Measurements from ENCODE around the gene TARS2.

TARS2 gene

GRCh38 chr1:150536836-150537731, 49.9 kb downstream of the TARS2 start:
- Mint-ChIP-seq H3K27me3 (peaks cover 0 to 8% of the 10 kb centered on the region in 2 donors), H3K27ac (no peak overlapping the region), H3K4me3 (no peak overlapping the region), H3K9me3 (no peaks in the 10 kb centered on the region), H3K36me3 (no peaks in the 10 kb centered on the region), H3K4me1 (peaks cover 4 to 8% of the 10 kb centered on the region in 2 donors)
- ATAC-seq (replicated peaks) (no peak), DNase-seq (no peak)

- Mint-ChIP-seq H3K4me1 (no peaks in the 10 kb centered on the region), H3K27ac (no peak overlapping the region), H3K9me3 (no peaks in the 10 kb centered on the region), H3K4me3 (no peak overlapping the region), H3K36me3 (no peaks in the 10 kb centered on the region), H3K27me3 (peaks cover 0 to 8% of the 10 kb centered on the region in 2 donors)
- DNase-seq (no peak), ATAC-seq (replicated peaks) (no peak)
Measured at GRCh38 chr1:150537732-150538684, 50.8 kb downstream of the TARS2 start.

GRCh38 chr1:150543500-150544143, 56.4 kb downstream of the TARS2 start:
- H3K36me3 Mint-ChIP-seq, result no peaks in the 10 kb centered on the region
- ATAC-seq (replicated peaks) (no peak), DNase-seq (no peak)
- peaks cover 0 to 17% of the 10 kb centered on the region in 2 donors for H3K27me3 Mint-ChIP-seq
- peaks cover 7 to 9% of the 10 kb centered on the region in 2 donors for H3K4me1 Mint-ChIP-seq
- H3K9me3 Mint-ChIP-seq, result no peaks in the 10 kb centered on the region
- H3K4me3 Mint-ChIP-seq, result no peak overlapping the region
- no peak overlapping the region for H3K27ac Mint-ChIP-seq

- no peak for DNase-seq
- no peak overlapping the region for H3K27ac Mint-ChIP-seq
- no peak overlapping the region for H3K4me3 Mint-ChIP-seq
- peaks cover 7 to 9% of the 10 kb centered on the region in 2 donors for H3K4me1 Mint-ChIP-seq
- H3K36me3 Mint-ChIP-seq, result no peaks in the 10 kb centered on the region
- peaks cover 0 to 17% of the 10 kb centered on the region in 2 donors for H3K27me3 Mint-ChIP-seq
- no peaks in the 10 kb centered on the region for H3K9me3 Mint-ChIP-seq
- no peak for ATAC-seq (replicated peaks)
Measured at GRCh38 chr1:150544204-150544603, 57.0 kb downstream of the TARS2 start.

- ATAC-seq (replicated peaks) (peak; percentile 50 to 59), DNase-seq (no peak)
- H3K4me3 Mint-ChIP-seq, result peak overlapping the region; percentile 44 to 71
- H3K27ac Mint-ChIP-seq, result peak overlapping the region; percentile 75
- H3K9me3 Mint-ChIP-seq, result no peaks in the 10 kb centered on the region
- H3K4me1 Mint-ChIP-seq, result peaks cover 16 to 20% of the 10 kb centered on the region in 2 donors
- peaks cover 5 to 24% of the 10 kb centered on the region in 2 donors for H3K27me3 Mint-ChIP-seq
- no peaks in the 10 kb centered on the region for H3K36me3 Mint-ChIP-seq
Measured at GRCh38 chr1:150545486-150546032, 58.3 kb downstream of the TARS2 start.

- Mint-ChIP-seq H3K27me3 (peaks cover 5 to 24% of the 10 kb centered on the region in 2 donors), H3K9me3 (no peaks in the 10 kb centered on the region), H3K27ac (no peak overlapping the region), H3K36me3 (no peaks in the 10 kb centered on the region), H3K4me1 (peaks cover 19 to 28% of the 10 kb centered on the region in 2 donors), H3K4me3 (no peak overlapping the region)
- no peak for DNase-seq
- no peak for ATAC-seq (replicated peaks)
Measured at GRCh38 chr1:150546294-150546937, 59.2 kb downstream of the TARS2 start.

- Mint-ChIP-seq H3K9me3 (no peaks in the 10 kb centered on the region), H3K27ac (no peak overlapping the region), H3K27me3 (peaks cover 5 to 24% of the 10 kb centered on the region in 2 donors), H3K36me3 (no peaks in the 10 kb centered on the region), H3K4me3 (peak overlapping the region; percentile 70 to 83), H3K4me1 (peaks cover 29 to 47% of the 10 kb centered on the region in 2 donors)
- DNase-seq, result no peak
- ATAC-seq (replicated peaks), result no peak
Measured at GRCh38 chr1:150548324-150548631, 61.1 kb downstream of the TARS2 start.

GRCh38 chr1:150548632-150549495, 61.6 kb downstream of the TARS2 start, which contains the start of gene ADAMTSL4:
Gene ADAMTSL4 (plus strand): TSS chr1:150549408. CDS start chr1:150552289, 2,881 bp downstream.
- H3K9me3 Mint-ChIP-seq, result no peaks in the 10 kb centered on the region
- peak within 1 kb of the TSS; percentile 79 for H3K27ac Mint-ChIP-seq
- DNase-seq (peak; percentile 37), ATAC-seq (replicated peaks) (peak; percentile 77 to 79)
- no peaks in the 10 kb centered on the region for H3K36me3 Mint-ChIP-seq
- H3K4me1 Mint-ChIP-seq, result peaks cover 29 to 49% of the 10 kb centered on the region in 2 donors
- H3K27me3 Mint-ChIP-seq, result peaks cover 5 to 24% of the 10 kb centered on the region in 2 donors
- H3K4me3 Mint-ChIP-seq, result peak within 1 kb of the TSS; percentile 80 to 83

GRCh38 chr1:150549496-150550221, 62.4 kb downstream of the TARS2 start:
- H3K4me3 Mint-ChIP-seq, result peak overlapping the region; percentile 80 to 83
- no peaks in the 10 kb centered on the region for H3K9me3 Mint-ChIP-seq
- H3K27me3 Mint-ChIP-seq, result peaks cover 5 to 24% of the 10 kb centered on the region in 2 donors
- H3K4me1 Mint-ChIP-seq, result peaks cover 29 to 49% of the 10 kb centered on the region in 2 donors
- no peak for ATAC-seq (replicated peaks)
- DNase-seq, result no peak
- H3K36me3 Mint-ChIP-seq, result peaks cover 0 to 3% of the 10 kb centered on the region in 2 donors
- H3K27ac Mint-ChIP-seq, result peak overlapping the region; percentile 79

GRCh38 chr1:150550222-150551050, 63.2 kb downstream of the TARS2 start:
- Mint-ChIP-seq H3K27me3 (peaks cover 5 to 22% of the 10 kb centered on the region in 2 donors), H3K4me1 (peaks cover 27 to 47% of the 10 kb centered on the region in 2 donors), H3K9me3 (no peaks in the 10 kb centered on the region), H3K27ac (no peak overlapping the region), H3K36me3 (peaks cover 0 to 3% of the 10 kb centered on the region in 2 donors), H3K4me3 (no peak overlapping the region)
- ATAC-seq (replicated peaks), result no peak
- DNase-seq, result no peak

- Mint-ChIP-seq H3K9me3 (no peaks in the 10 kb centered on the region), H3K4me3 (no peak overlapping the region), H3K4me1 (peaks cover 23 to 45% of the 10 kb centered on the region in 2 donors)
Measured at GRCh38 chr1:150551051-150551783, 64.0 kb downstream of the TARS2 start.

More at GRCh38 chr1:150551051-150551783, 64.0 kb downstream of the TARS2 start:
- peaks cover 5 to 17% of the 10 kb centered on the region in 2 donors for H3K27me3 Mint-ChIP-seq
- DNase-seq, result no peak
- peaks cover 0 to 3% of the 10 kb centered on the region in 2 donors for H3K36me3 Mint-ChIP-seq
- H3K27ac Mint-ChIP-seq, result peak overlapping the region; percentile 38
- ATAC-seq (replicated peaks), result peak; percentile 12 to 24

Measured in stimulated activated naive B cell treated with anti-CD40 and anti-IgM and Interleukin-4, amounts not matched to agents 10 μg/mL and 1 μg/mL and 100 μg/mL, for 72 hours (primary cell).